ENCODE results near the gene ABLIM1. TPM values are rescaled to one million over a fixed set of nuclear protein-coding genes. Genes with fewer than 3 reads are reported as not detected.

The ABLIM1 gene
- total and polyA plus RNA-seq, 3 donors from 2014 or later = 90.0 to 137 (median 128) TPM

DNA sequence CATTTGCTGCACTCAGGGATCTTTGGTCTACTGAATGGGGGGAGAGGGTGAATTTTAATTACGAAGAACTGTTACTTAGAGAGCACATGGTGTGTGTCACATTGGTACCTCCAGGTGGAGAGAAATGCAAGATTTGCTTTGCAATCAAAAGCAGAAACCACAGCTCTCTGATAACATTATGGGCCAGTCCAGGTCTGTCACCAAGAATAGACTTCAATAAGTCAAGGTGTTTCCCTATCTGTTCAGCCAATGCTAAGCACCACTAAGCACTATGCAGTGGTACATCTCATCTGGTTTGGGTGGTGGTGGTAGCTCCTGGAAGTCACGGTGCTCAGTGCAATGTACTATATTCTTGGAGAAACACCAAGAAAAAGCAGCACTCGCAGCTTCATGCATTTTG is 134.2 kb downstream of the ABLIM1 start:
- Histone ChIP-seq H3K27me3 (no peaks in the 10 kb centered on the region), H3K36me3 (ENCODE audit: low read depth, missing control alignments) (no peaks in the 10 kb centered on the region), H3K9me3 (no peaks in the 10 kb centered on the region), H3K4me1 (no peaks in the 10 kb centered on the region), H3K4me3 (peak overlapping the region in 1 of 2 donors; percentile 61), H3K27ac (peak overlapping the region; percentile 81 to 82)
- no peak for TF ChIP-seq POLR2A (IDR thresholded peaks at IDR 0.05)
- TF ChIP-seq, protein P1, sequence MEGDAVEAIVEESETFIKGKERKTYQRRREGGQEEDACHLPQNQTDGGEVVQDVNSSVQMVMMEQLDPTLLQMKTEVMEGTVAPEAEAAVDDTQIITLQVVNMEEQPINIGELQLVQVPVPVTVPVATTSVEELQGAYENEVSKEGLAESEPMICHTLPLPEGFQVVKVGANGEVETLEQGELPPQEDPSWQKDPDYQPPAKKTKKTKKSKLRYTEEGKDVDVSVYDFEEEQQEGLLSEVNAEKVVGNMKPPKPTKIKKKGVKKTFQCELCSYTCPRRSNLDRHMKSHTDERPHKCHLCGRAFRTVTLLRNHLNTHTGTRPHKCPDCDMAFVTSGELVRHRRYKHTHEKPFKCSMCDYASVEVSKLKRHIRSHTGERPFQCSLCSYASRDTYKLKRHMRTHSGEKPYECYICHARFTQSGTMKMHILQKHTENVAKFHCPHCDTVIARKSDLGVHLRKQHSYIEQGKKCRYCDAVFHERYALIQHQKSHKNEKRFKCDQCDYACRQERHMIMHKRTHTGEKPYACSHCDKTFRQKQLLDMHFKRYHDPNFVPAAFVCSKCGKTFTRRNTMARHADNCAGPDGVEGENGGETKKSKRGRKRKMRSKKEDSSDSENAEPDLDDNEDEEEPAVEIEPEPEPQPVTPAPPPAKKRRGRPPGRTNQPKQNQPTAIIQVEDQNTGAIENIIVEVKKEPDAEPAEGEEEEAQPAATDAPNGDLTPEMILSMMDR (IDR thresholded peaks at IDR 0.05) = no peak
- DNase-seq = no peak
- intact Hi-C loops (cut with DNase I; ENCODE audit: low total_unique reads) = no loop called here
- 64 to 73% methylated on average over 3 of the region's 3 CpGs for WGBS, 2 donors

DNA sequence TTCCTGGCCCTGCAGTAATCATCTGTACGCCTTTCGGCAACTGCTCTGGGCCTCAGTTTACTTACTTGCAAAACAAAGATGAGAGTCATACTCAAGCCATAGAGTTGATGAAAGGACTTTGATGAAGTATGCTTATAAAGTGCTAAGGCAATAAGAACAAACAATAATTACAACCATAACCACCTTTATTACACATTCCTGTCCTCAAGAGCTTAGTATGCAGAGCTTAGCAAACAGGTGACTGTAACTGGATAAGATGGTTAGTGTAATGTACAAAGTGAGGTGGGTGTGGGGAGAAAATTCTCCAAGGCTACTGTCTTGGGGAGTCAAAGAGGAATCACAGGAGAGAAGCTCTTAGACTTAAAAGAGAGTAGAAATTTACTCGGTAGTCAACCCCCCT is 136.8 kb downstream of the ABLIM1 start:
- no peaks in the 10 kb centered on the region for H3K36me3 ChIP-seq (ENCODE audit: low read depth, missing control alignments)
- no peaks in the 10 kb centered on the region for H3K4me1 ChIP-seq
- no peak overlapping the region for H3K4me3 ChIP-seq
- H3K27me3 ChIP-seq = no peaks in the 10 kb centered on the region
- TF ChIP-seq, protein P1 (IDR thresholded peaks at IDR 0.05) = no peak
- no peak for TF ChIP-seq POLR2A (IDR thresholded peaks at IDR 0.05)
- no peak for DNase-seq
- H3K27ac ChIP-seq = peak overlapping the region; percentile 64 to 81
- no peaks in the 10 kb centered on the region for H3K9me3 ChIP-seq
- 80 to 82% methylated on average over 3 of the region's 3 CpGs for WGBS, 2 donors
- intact Hi-C loops (cut with DNase I; ENCODE audit: low total_unique reads) = no loop called here

DNA sequence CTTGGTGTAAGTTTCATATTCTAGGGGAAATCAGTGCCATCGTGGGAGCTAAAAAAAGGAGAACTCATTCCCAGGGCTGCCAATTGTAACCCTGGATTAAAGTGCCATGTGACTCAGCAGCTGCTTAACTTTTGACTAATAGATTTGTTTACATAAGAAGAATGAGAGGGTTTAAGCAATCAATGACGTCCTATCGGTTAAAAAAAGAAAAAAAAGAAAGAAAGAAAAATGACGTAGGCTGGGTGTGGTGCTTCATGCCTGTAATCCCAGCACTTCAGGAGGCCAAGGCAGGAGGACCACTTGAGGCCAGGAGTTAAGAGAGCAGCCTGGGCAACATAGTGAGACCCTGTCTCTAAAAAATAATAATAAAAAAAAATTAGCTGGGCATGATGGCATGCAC is 137.6 kb downstream of the ABLIM1 start:
- DNase-seq = no peak
- Histone ChIP-seq H3K4me3 (no peak overlapping the region), H3K27ac (peak overlapping the region in 1 of 2 donors; percentile 29), H3K36me3 (ENCODE audit: low read depth, missing control alignments) (no peaks in the 10 kb centered on the region), H3K4me1 (no peaks in the 10 kb centered on the region), H3K27me3 (no peaks in the 10 kb centered on the region), H3K9me3 (no peaks in the 10 kb centered on the region)
- WGBS, 2 donors = 49 to 65% methylated on average over 4 of the region's 4 CpGs
- intact Hi-C loops (cut with DNase I; ENCODE audit: low total_unique reads) = no loop called here
- TF ChIP-seq, protein P1 (IDR thresholded peaks at IDR 0.05) = no peak

DNA sequence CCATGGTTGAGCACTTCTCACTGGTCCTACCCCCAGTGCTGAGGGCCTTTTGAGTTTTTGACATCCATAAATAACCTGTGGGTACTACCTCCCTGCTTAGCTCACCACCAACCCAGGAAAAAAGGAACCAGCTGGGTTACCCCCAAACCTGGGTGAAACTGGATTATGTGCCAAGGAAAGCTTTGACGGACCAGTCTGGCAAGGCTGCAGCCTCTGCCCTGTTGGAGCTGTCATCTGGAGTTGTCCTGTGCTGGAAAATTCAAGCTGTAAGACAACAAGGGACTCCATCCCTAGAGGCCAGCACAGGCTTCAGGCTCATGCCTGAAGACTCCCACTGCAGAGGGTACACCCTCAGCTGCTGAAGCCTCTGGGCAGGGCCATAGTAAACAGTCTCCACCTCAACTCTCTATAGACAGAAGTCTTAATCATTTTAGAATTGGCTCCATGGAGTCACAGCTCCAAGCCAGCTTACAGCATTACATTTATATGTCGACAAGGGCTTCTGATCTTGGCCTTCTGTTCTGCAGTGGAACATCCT is 138.2 kb downstream of the ABLIM1 start:
- DNase-seq = no peak
- no peaks in the 10 kb centered on the region for H3K27me3 ChIP-seq
- H3K27ac ChIP-seq = peak overlapping the region in 1 of 2 donors; percentile 29
- H3K9me3 ChIP-seq = no peaks in the 10 kb centered on the region
- WGBS, 2 donors = 60 to 69% methylated on average over 2 of the region's 2 CpGs
- no peak for TF ChIP-seq POLR2A (IDR thresholded peaks at IDR 0.05)
- TF ChIP-seq, protein P1 (IDR thresholded peaks at IDR 0.05) = no peak
- no peaks in the 10 kb centered on the region for H3K4me1 ChIP-seq
- intact Hi-C loops (cut with DNase I; ENCODE audit: low total_unique reads) = no loop called here
- no peak overlapping the region for H3K4me3 ChIP-seq
- H3K36me3 ChIP-seq (ENCODE audit: low read depth, missing control alignments) = no peaks in the 10 kb centered on the region

DNA sequence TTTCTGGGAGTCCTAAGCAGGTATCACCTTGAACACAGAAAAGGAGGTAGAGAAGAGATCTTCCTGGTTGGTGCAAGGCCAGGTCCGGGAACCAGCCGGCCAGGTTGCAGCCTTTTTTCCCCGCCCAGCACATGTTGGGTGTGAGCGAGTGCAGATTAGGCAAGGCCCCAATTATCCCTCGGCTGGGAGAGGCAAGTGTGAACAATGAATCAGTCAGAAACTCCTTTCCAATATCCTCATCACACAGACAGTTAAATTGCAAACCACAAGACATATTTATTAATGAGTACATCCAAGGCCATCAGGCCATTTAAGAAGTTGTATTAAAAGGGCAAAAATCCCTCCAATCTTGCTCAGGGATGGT is 138.8 kb downstream of the ABLIM1 start:
- intact Hi-C loops (cut with DNase I; ENCODE audit: low total_unique reads) = no loop called here
- H3K27ac ChIP-seq = peak overlapping the region; percentile 16 to 29
- 55 to 67% methylated on average over 5 of the region's 5 CpGs for WGBS, 2 donors

More for the DNA sequence above, 138.8 kb downstream of the ABLIM1 start:
- TF ChIP-seq POLR2A (IDR thresholded peaks at IDR 0.05) = no peak
- TF ChIP-seq, protein P1 (IDR thresholded peaks at IDR 0.05) = no peak
- Histone ChIP-seq H3K4me1 (no peaks in the 10 kb centered on the region), H3K36me3 (ENCODE audit: low read depth, missing control alignments) (no peaks in the 10 kb centered on the region), H3K4me3 (no peak overlapping the region), H3K9me3 (no peaks in the 10 kb centered on the region), H3K27me3 (no peaks in the 10 kb centered on the region)
- DNase-seq = no peak

Data from testis (tissue), 3 donors.